ENCODE measurements around the gene PLCL1.

PLCL1 gene

GRCh38 chr2:197800091-197800490 lies 4.3 kb upstream of the PLCL1 start:
- Mint-ChIP-seq H3K9me3 (no peaks in the 10 kb centered on the region), H3K36me3 (ENCODE audit: low read depth) (peaks cover 7% of the 10 kb centered on the region), H3K4me3 (no peak overlapping the region), H3K4me1 (ENCODE audit: low read depth) (peaks cover 12% of the 10 kb centered on the region), H3K27me3 (peaks cover 14% of the 10 kb centered on the region), H3K27ac (no peak overlapping the region)
- intact Hi-C loops (cut with micrococcal nuclease) = no loop called here

- Mint-ChIP-seq H3K27ac (no peak overlapping the region), H3K27me3 (peaks cover 17% of the 10 kb centered on the region), H3K9me3 (no peaks in the 10 kb centered on the region), H3K4me1 (ENCODE audit: low read depth) (peaks cover 20% of the 10 kb centered on the region), H3K4me3 (no peak overlapping the region), H3K36me3 (ENCODE audit: low read depth) (peaks cover 13% of the 10 kb centered on the region)
- intact Hi-C loops (cut with micrococcal nuclease) = no loop called here
These were observed 3.4 kb upstream of the PLCL1 start for GRCh38 chr2:197801033-197801432.

- Mint-ChIP-seq H3K36me3 (ENCODE audit: low read depth) (peaks cover 13% of the 10 kb centered on the region), H3K27ac (no peak overlapping the region), H3K9me3 (no peaks in the 10 kb centered on the region), H3K27me3 (peaks cover 17% of the 10 kb centered on the region), H3K4me3 (no peak overlapping the region), H3K4me1 (ENCODE audit: low read depth) (peaks cover 24% of the 10 kb centered on the region)
- intact Hi-C loops (cut with micrococcal nuclease) = loop anchor here (1.0 to 2.0 kb wide), 3 partner anchors 252 to 493 kb away; no protein-coding TSS in a partner anchor
These were observed 1.4 kb upstream of the PLCL1 start for GRCh38 chr2:197803033-197803444.

- intact Hi-C loops (cut with micrococcal nuclease) = loop anchor here (2.0 kb wide), 1 partner anchor 84 kb away; no protein-coding TSS in a partner anchor
- peak overlapping the region; percentile 100 for H3K4me3 Mint-ChIP-seq
- H3K9me3 Mint-ChIP-seq = no peaks in the 10 kb centered on the region
- H3K27ac Mint-ChIP-seq = peak overlapping the region; percentile 91
- peaks cover 14% of the 10 kb centered on the region for H3K27me3 Mint-ChIP-seq
- peaks cover 24% of the 10 kb centered on the region for H3K4me1 Mint-ChIP-seq (ENCODE audit: low read depth)
- H3K36me3 Mint-ChIP-seq (ENCODE audit: low read depth) = peaks cover 13% of the 10 kb centered on the region
These were observed 643 bp downstream of the PLCL1 start for GRCh38 chr2:197804758-197805714.

- peaks cover 14% of the 10 kb centered on the region for H3K27me3 Mint-ChIP-seq
- no peaks in the 10 kb centered on the region for H3K9me3 Mint-ChIP-seq
- H3K27ac Mint-ChIP-seq = peak overlapping the region; percentile 91
- H3K4me1 Mint-ChIP-seq (ENCODE audit: low read depth) = peaks cover 24% of the 10 kb centered on the region
- peak overlapping the region; percentile 100 for H3K4me3 Mint-ChIP-seq
- peaks cover 13% of the 10 kb centered on the region for H3K36me3 Mint-ChIP-seq (ENCODE audit: low read depth)
- intact Hi-C loops (cut with micrococcal nuclease) = loop anchor here (2.0 kb wide), 1 partner anchor 83 kb away; no protein-coding TSS in a partner anchor
These were observed 1.6 kb downstream of the PLCL1 start for GRCh38 chr2:197805715-197806633.

- no peak overlapping the region for H3K4me3 Mint-ChIP-seq
- H3K4me1 Mint-ChIP-seq (ENCODE audit: low read depth) = peaks cover 19% of the 10 kb centered on the region
These were observed 4.7 kb downstream of the PLCL1 start for GRCh38 chr2:197809064-197809463.

GRCh38 chr2:197810016-197810415 lies 5.6 kb downstream of the PLCL1 start:
- Mint-ChIP-seq H3K4me3 (no peak overlapping the region), H3K27ac (no peak overlapping the region), H3K27me3 (peaks cover 3% of the 10 kb centered on the region), H3K9me3 (no peaks in the 10 kb centered on the region), H3K4me1 (ENCODE audit: low read depth) (peaks cover 20% of the 10 kb centered on the region), H3K36me3 (ENCODE audit: low read depth) (peaks cover 6% of the 10 kb centered on the region)
- intact Hi-C loops (cut with micrococcal nuclease) = no loop called here

More at GRCh38 chr2:197809064-197809463, 4.7 kb downstream of the PLCL1 start:
- intact Hi-C loops (cut with micrococcal nuclease) = no loop called here
- Mint-ChIP-seq H3K36me3 (ENCODE audit: low read depth) (peaks cover 13% of the 10 kb centered on the region), H3K9me3 (no peaks in the 10 kb centered on the region), H3K27ac (no peak overlapping the region), H3K27me3 (peaks cover 6% of the 10 kb centered on the region)

GRCh38 chr2:197810491-197810890 lies 6.1 kb downstream of the PLCL1 start:
- H3K27ac Mint-ChIP-seq = no peak overlapping the region
- no peak overlapping the region for H3K4me3 Mint-ChIP-seq
- H3K36me3 Mint-ChIP-seq (ENCODE audit: low read depth) = peaks cover 4% of the 10 kb centered on the region
- H3K4me1 Mint-ChIP-seq (ENCODE audit: low read depth) = peaks cover 18% of the 10 kb centered on the region
- no peaks in the 10 kb centered on the region for H3K9me3 Mint-ChIP-seq
- H3K27me3 Mint-ChIP-seq = peaks cover 1% of the 10 kb centered on the region
- intact Hi-C loops (cut with micrococcal nuclease) = no loop called here

GRCh38 chr2:197813093-197813787 lies 8.8 kb downstream of the PLCL1 start:
- Mint-ChIP-seq H3K27ac (no peak overlapping the region), H3K4me3 (no peak overlapping the region), H3K36me3 (ENCODE audit: low read depth) (no peaks in the 10 kb centered on the region), H3K4me1 (ENCODE audit: low read depth) (peaks cover 11% of the 10 kb centered on the region), H3K27me3 (no peaks in the 10 kb centered on the region), H3K9me3 (no peaks in the 10 kb centered on the region)
- intact Hi-C loops (cut with micrococcal nuclease) = no loop called here

- intact Hi-C loops (cut with micrococcal nuclease) = no loop called here
- Mint-ChIP-seq H3K4me3 (no peak overlapping the region), H3K36me3 (ENCODE audit: low read depth) (no peaks in the 10 kb centered on the region), H3K27ac (peak overlapping the region; percentile 58), H3K9me3 (no peaks in the 10 kb centered on the region), H3K27me3 (no peaks in the 10 kb centered on the region), H3K4me1 (ENCODE audit: low read depth) (peaks cover 23% of the 10 kb centered on the region)
These were observed 10.1 kb downstream of the PLCL1 start for GRCh38 chr2:197814526-197814925.

- intact Hi-C loops (cut with micrococcal nuclease) = no loop called here
- Mint-ChIP-seq H3K9me3 (peaks cover 8% of the 10 kb centered on the region), H3K27me3 (no peaks in the 10 kb centered on the region), H3K36me3 (ENCODE audit: low read depth) (no peaks in the 10 kb centered on the region), H3K4me1 (ENCODE audit: low read depth) (peaks cover 22% of the 10 kb centered on the region), H3K27ac (no peak overlapping the region), H3K4me3 (no peak overlapping the region)
These were observed 17.3 kb downstream of the PLCL1 start for GRCh38 chr2:197821550-197822289.

GRCh38 chr2:197822333-197822732 lies 17.9 kb downstream of the PLCL1 start:
- Mint-ChIP-seq H3K36me3 (ENCODE audit: low read depth) (no peaks in the 10 kb centered on the region), H3K4me1 (ENCODE audit: low read depth) (peaks cover 22% of the 10 kb centered on the region), H3K9me3 (peaks cover 8% of the 10 kb centered on the region)

GRCh38 chr2:197827618-197828017 lies 23.2 kb downstream of the PLCL1 start:
- Mint-ChIP-seq H3K27me3 (no peaks in the 10 kb centered on the region), H3K27ac (no peak overlapping the region), H3K4me1 (ENCODE audit: low read depth) (no peaks in the 10 kb centered on the region), H3K9me3 (peaks cover 24% of the 10 kb centered on the region), H3K36me3 (ENCODE audit: low read depth) (peaks cover 7% of the 10 kb centered on the region), H3K4me3 (no peak overlapping the region)
- intact Hi-C loops (cut with micrococcal nuclease) = no loop called here

More at GRCh38 chr2:197822333-197822732, 17.9 kb downstream of the PLCL1 start:
- Mint-ChIP-seq H3K27me3 (no peaks in the 10 kb centered on the region), H3K4me3 (no peak overlapping the region), H3K27ac (no peak overlapping the region)
- intact Hi-C loops (cut with micrococcal nuclease) = no loop called here

All from dendritic cell treated with granulocyte-macrophage colony-stimulating factor and Interleukin-4, amounts not matched to agents 40 ng/mL and 50 ng/mL, for 4 days (primary cell).